GM12874 (cell line): ENCODE measurements around the gene MEX3C.
A peak's percentile ranks its signal among the peaks of the same experiment; 100 is the strongest.

Source experiments
- CTCF ChIP-seq: IDR thresholded peaks from 2 replicates; pipeline ENCODE4 v1.5.1; 2011; ENCODE audit warnings: low read depth, mild to moderate bottlenecking, control low read depth, low read length, moderate library complexity; ENCODE audit not compliant: insufficient read depth

The MEX3C gene

GRCh38 chr18:51197661-51198424 lies at the start of gene MEX3C:
Gene MEX3C, minus strand, starts transcription at chr18:51197681. Its CDS starts 361 bp downstream, at chr18:51197320.
- peak; percentile 31 for TF ChIP-seq CTCF

GRCh38 chr18:51241226-51241625 lies 43.7 kb upstream of the MEX3C start:
- no peak for TF ChIP-seq CTCF

- TF ChIP-seq CTCF: no peak
Measured at GRCh38 chr18:51236225-51236624, 38.7 kb upstream of the MEX3C start.

GRCh38 chr18:51235009-51235789 lies 37.7 kb upstream of the MEX3C start:
- TF ChIP-seq CTCF: no peak

GRCh38 chr18:51234117-51235008 lies 36.9 kb upstream of the MEX3C start:
- no peak for TF ChIP-seq CTCF

GRCh38 chr18:51229328-51229727 lies 31.8 kb upstream of the MEX3C start:
- TF ChIP-seq CTCF: no peak

GRCh38 chr18:51227660-51228059 lies 30.2 kb upstream of the MEX3C start:
- TF ChIP-seq CTCF: no peak
